HepG2 (cell line): ENCODE data around the gene SLC44A5.

Experiments
- ZSCAN29 ChIP-seq: sonication (generic); formaldehyde crosslinking; conservative IDR thresholded peaks from 2 replicates; pipeline ENCODE4 v1.4.0; 2020; ENCODE audit warnings: mild to moderate bottlenecking, missing genetic modification reagents
- TF ChIP-seq, protein P1 (sequence below): sonication (generic); formaldehyde crosslinking; IDR thresholded peaks from 2 replicates; pipeline ENCODE4 v1.8.1; 2023; ENCODE audit warnings: mild to moderate bottlenecking, moderate library complexity, missing genetic modification reagents

DNA sequence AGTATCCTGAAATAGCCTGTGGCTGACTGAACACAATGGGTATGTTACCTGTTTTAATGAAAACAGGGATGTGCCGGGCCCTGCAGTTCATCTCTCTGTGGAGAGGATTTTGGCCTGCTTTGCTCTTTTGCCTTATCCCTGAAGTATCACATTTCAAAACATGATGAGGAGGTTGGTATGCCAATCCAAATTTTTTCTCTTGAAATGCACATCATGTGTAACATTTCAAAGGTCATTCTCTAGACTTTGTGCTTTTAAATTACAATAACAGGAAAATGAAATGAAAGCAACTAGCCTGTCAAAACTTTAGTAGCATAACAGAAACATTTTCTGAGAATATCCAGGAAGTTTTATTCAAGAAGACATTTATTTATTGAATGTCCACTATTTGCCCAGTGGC, 118.9 kb downstream of the SLC44A5 start:
- TF ChIP-seq, protein P1, sequence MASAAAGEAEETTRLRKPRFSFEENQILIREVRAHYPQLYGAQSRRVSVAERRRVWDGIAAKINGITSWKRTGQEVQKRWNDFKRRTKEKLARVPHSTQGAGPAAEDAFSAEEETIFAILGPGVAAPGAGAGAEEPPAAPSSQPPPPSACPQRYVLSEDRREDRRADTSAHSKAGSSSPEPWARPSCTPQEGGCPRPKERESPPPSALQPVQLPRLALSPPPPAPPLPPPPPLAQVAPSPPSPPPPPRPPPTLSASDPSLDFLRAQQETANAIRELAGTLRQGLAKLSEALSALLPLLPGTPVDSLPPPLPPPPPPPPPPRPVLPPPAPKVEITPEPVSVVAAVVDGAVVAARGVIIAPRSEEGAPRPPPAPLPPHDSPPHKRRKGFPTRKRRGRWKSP (CRISPR knock-in tag) = no peak
- no peak for TF ChIP-seq ZSCAN29 (CRISPR knock-in tag)
